Measurements from ENCODE around the gene HDAC4.
A peak's percentile ranks its signal among the peaks of the same experiment; 100 is the strongest.

The HDAC4 gene

GRCh38 chr2:239327536-239328350 lies 73.1 kb downstream of the HDAC4 start:
- DNase-seq (ENCODE audit: low spot score), result no peak

DNA sequence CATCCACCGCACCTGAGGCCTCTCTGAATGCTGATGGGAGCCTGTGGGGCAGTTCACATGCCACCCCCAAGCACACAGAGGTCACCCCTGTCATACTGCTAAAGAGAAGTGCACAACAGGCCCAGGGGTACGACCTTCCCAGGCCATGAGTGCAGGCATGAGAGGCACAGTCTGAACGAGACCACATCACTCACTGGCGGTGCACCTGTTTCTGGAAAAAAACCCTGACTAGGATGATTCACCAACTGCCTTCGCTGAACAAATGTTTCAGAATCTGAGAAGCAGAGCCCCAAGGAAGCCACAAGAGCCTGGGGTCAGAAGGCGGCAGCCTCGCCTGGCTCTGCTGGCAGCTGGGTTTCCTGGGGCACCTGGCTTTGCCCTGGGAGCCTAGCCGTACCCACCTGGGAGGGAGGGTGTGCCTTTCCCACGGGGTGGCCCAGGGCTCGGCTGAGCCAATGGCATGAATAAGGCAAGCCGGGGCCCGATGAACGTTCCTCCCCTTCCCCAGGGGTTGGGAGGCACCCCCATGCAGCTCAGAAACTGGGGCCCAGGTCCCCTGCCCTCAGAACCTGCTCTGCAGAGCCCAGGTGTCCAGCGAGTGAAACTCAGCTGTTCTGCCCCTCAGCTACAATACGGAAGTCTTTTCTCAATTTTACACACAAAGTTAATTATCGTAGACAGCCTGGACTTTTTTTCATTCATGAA lies 73.8 kb downstream of the HDAC4 start:
- DNase-seq (ENCODE audit: low spot score), result no peak

- DNase-seq (ENCODE audit: low spot score), result no peak
Observed at GRCh38 chr2:239324456-239324855, 76.4 kb downstream of the HDAC4 start.

DNA sequence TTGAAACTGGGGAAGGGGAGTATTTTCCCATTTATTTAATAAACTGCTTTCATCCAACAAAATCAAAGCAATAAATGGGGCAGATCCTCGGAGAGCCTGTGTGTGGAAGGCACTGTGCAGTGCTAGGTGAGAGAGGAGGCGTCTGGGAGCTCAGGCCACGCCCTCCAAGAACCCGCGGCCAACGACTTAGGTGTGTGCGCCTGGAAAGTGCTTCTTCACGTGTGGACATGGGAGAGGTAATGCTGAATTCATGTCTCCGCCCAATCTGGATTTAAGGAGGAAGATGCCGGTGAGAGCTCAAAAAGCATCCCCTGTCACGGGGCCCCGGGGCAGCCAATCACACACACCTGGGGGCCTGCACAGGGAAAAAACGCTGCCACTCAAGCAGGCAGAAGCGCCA lies 77.4 kb downstream of the HDAC4 start:
- no peak for DNase-seq (ENCODE audit: low spot score)

- DNase-seq (ENCODE audit: low spot score), result peak; percentile 80
Observed at GRCh38 chr2:239322416-239323086, 78.3 kb downstream of the HDAC4 start.

DNA sequence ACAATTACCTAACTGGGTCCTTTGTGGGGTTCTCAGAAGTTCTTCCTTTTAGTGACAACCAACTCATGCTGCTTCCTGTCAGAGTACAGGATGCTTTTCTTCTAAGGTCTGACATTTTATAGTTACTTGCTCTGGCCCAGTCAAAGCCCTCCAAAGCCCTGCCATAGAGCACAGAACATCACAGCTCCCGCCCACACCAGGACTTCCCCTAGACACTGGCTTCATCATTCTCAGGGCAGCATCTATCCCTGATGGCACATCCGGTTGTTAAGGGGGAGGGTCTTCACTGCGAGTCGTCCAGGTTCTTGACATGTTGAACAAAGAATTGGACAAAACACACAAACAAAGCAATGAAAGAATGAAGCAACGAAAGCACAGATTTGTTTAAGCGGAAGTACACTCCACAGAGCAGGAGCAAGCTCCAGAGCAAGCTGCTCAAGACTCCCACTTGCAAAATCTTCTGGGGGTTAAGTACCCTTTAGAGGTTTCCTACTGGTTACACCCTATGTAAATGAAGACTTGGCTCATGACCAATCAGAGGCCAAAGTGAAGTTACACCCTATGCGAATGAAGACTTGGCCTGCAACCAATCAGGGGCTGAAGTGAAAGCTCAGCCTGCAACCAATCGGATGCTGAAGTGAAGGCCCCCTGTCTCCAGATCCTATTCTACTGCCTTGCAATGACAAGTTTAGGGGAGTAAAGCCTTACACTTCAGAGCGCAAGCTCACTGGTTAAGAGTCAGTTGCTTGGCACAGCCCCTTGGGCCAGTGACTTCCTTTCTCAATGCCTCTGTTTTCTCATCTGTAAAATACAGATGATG lies 79.0 kb downstream of the HDAC4 start:
- no peak for DNase-seq (ENCODE audit: low spot score)

DNA sequence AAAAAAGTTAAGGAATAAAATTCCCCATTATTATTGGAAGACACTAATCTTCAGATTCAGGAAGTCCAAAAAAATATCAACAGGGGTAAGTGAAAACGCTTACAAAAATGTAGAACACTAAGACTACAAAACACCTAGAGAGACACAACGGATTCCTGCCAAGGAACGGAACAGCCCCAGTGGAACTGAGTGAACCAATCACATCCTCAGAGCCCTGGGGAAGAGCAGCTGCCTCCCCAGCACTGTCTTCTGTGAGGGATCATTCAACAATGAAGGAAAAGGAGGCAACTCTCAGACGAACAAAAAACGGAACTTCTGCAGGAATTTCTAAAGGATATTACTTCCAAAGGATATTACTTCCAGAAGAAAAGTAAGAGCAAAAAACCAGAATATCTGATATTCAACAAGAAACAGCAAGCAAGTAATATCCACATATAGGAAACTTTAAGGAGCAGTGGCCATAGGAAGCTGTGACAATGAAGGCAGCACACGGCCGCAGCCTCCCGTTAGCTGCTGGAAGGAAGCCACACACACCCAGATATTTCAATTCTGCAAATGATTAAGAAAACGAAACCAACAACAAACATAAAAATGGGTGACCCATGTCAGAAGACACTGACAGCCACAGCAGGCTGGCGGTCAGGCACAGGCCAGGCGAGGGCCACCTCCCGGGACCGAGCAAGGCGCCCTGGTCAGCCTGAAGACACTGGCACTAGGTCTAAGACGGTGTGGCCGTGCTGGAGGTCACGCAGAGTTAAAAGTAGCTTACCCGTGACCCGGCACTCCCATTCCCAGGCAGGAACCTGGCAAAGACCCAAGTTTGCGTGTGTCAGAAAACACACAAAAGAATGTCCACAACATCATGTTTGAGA lies 81.8 kb downstream of the HDAC4 start:
- peak; percentile 79 for DNase-seq (ENCODE audit: low spot score)

GRCh38 chr2:239318151-239318611 lies 82.6 kb downstream of the HDAC4 start:
- no peak for DNase-seq (ENCODE audit: low spot score)

- DNase-seq (ENCODE audit: low spot score), result peak; percentile 81
Observed at GRCh38 chr2:239316562-239317465, 84.0 kb downstream of the HDAC4 start.

GRCh38 chr2:239315308-239315707 lies 85.5 kb downstream of the HDAC4 start:
- no peak for DNase-seq (ENCODE audit: low spot score)

DNA sequence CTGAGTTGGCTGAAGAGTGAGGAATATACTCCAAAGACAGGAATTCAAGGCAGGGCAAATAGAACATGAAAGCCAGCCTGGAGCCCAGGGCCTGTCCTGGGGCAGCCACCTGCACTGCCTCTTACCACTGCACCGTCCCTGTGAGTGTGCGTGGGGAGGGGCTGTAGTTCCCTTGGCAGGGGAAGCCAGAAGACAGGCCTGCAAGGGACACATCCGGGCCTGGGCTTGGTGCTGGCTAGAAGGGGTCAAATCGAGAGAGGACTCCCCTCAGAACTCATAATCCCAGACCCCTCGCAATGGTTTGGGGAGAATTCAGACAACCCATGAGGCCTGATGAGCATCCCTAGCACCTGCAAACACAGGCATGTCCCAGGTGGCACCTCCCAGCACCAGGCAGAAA lies 87.0 kb downstream of the HDAC4 start:
- DNase-seq (ENCODE audit: low spot score), result no peak

GRCh38 chr2:239312741-239313667 lies 87.8 kb downstream of the HDAC4 start:
- peak; percentile 15 for DNase-seq (ENCODE audit: low spot score)

DNA sequence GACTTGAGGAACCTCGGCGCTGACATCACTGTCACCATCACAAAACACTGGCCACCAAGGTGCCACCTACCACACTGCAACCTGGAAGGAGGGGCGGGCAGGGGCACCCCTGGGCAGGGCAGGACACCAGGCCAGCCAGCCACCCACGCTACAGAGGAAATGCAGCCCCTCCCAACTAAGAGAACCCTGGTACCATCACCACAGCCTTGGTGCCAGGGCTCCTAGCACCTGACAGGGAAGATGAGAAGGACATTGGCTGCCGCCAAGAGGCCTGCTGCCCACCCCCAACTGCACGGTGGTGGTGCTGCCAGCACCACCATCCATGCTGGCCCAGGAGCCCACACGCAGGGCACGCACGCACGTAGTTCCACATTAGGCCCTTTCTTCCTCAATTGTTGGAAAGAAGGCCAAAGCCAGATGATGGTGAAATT lies 88.7 kb downstream of the HDAC4 start:
- no peak for DNase-seq (ENCODE audit: low spot score)

DNA sequence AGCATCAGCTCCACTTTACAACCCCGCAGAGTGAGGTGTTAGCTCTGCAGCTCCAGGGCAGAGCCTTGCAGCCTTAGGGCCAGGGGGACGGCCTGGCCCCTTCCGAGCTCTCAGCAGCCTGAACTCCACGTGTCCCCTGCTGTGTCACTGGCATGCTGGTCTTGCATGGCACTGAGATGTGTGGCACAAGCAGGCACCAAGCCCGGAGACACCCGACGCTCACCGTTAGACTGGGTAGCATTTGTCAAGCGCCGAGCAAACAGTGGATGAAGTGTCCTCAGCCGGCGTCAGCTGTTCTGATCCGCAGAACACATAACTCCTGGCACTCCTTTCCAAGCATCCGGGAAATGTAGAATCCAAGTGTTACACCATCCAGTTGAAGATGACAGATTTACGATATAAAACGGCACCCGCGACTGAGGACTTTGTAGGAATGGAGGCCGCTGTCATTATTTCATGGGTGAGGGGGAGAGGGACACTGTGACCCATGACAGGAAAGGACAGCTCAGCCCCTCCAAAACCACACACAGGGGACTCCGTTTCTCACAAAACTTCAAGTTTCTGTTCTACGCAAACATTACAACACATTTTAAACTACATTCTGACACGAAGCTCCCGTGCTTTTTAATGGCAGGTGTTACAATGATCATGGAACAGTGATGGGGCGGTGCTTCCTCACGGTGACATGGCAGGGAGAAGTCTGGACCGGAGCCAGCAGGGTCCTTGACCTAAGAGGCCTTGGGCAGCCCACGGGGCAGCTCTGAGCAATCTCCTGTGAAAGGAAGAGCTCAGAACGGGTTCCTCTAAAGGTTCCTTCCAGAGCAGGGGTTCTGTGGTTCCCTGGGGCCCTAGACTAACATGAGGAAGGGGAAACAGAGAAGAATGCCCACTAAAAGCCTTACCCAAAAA lies 89.4 kb downstream of the HDAC4 start:
- DNase-seq (ENCODE audit: low spot score), result peak; percentile 82

DNA sequence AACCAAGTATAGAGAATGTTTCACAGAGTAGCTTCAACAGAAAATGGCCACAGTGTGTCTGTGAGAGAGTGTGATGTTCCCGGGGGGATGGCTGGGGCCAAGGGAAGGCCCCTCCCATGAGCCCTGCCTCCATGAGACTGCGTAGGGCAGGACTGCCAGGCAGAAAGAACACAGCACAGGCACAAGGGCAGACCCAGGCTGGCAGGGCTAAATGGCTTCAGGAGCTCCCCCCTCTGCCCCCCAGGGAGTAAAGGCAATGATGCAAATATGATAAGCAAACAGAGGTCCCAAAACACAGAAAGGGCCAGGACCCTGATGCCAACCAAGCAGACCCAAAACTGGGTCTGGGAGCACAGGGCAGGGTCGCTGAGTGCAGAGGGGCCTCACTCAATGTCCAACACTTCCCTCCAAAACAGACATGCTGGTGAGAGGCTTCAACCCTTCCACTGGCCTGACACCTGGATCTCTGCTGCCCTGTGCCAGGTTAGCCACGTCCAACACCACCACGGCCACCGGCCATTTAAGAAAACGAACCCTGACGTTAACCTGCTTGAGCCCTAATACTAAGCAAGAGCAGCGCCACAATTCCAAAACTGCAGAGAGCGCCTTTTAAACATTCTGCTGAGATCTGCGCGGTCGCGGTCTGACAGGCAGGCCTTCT lies 90.3 kb downstream of the HDAC4 start:
- DNase-seq (ENCODE audit: low spot score), result no peak

DNA sequence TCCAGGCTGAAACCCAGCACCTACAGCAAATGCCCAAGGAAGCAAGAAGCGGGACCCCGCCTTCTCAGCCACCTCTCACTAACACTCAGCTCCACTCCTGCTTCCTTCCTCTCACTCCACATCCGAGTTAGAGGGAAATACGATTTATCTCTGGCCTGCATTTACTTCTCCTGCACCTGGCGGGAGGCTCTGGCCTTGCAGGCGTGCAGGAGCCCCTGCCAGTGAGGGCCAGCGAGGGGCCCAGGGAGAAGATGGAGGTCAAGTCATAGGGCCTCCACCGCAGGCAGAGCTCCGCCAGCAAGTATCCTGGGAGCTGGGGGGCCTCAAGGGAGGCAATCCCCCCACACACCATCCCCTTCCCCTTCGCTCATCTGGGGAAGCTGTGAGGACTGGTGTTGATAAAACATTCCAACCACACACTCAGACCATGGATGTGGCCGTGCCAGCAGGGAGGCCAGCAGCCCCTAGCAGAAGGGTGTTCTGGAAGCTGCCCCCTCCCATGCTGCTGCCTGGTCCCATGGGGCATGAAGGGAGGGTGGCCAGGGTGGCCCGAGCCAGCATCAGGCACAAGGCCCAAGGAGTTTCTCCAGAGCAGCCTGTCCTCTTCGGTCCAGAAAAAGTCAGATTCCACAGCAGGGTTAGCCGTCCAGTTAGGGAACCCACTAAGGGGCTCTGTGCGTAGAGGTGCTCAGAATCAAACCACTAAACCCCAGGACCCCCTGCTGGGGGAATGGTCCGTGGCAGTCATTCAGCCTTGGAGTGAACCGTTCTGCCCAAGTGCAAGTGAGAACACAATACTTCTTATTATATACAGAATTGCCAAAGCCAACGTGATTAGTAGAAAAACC lies 91.2 kb downstream of the HDAC4 start:
- DNase-seq (ENCODE audit: low spot score), result no peak
